Endometrial microvascular endothelial cells (primary cell): ENCODE data around the gene TSTD1. TPM values are rescaled to one million over a fixed set of nuclear protein-coding genes. Genes with fewer than 3 reads are reported as not detected.
"Not testable (repeated sequence)": the region's sequence is repeated elsewhere in the genome, so short reads cannot be mapped to it uniquely, and the experiment has no call there.

Experiments
- in situ Hi-C: cut with HindIII; loops from 2 replicates; pipeline ENCODE4 v1.10.0; 2017; ENCODE audit warnings: low sequenced_read_pairs, low pct_unique_long_range_greater_than_20kb; ENCODE audit errors: inconsistent ontology term
- total RNA-seq: library from RNA; depleted of rRNA; stranded (reverse); fragments of >200 nt; gene quantifications from one replicate; pipeline ENCODE4 v1.2.3, GENCODE V29; 2015; ENCODE audit errors: inconsistent ontology term

TSTD1 gene
- total RNA-seq, 1 donor from 2014 or later, result not detected

DNA sequence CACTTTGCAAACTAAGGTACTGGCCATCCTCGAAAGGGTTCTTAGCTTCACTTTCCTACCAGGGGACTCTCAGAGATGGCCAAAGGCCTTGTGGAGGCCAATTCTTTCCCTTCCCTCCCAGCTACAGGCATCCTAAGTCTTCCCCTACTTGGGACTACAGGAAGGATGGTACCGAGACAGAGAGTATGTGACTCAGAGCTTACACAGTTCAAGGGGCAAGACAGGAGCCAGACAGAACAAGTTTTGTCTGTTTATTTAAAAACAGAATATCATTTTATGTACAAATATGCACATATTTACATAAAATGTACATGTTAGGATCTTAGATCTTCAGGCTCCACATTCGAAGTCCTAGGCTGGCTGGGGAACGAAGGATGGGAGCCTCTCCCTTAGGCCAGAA lies 32.0 kb upstream of the TSTD1 start:
- in situ Hi-C loops, result no loop called here

DNA sequence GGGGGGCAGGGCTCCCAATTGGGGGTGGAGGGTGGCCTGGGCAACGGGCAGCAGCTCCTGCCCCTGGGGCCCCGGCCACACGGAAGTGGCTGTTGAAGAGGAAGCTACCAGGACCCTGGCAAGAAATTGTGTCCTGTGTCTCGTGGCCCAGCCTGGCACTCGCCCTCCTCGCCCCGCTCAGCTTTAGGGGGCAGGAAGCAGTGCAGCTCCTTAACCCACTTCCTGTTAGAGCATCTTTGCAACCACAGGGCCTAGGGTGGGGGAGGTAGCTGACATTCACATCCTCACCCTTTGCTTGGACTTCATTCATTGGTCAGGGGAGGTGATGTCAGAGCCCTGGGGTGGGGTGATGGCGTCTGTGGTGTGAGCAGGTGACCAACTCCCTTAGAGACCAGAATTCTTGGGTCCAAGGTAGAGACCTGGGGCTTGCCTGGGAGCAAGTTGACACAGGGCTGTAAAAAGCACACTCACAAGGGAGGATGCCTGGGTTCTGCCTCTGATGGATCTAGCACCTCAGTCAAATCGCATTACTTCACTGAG lies 31.0 kb upstream of the TSTD1 start, which contains the start of gene ARHGAP30:
Gene ARHGAP30 (minus strand): TSS at position 161 of the 540 bp plus-strand sequence. CDS start 267 bp downstream, outside the sequence.
- in situ Hi-C loops, result no loop called here

DNA sequence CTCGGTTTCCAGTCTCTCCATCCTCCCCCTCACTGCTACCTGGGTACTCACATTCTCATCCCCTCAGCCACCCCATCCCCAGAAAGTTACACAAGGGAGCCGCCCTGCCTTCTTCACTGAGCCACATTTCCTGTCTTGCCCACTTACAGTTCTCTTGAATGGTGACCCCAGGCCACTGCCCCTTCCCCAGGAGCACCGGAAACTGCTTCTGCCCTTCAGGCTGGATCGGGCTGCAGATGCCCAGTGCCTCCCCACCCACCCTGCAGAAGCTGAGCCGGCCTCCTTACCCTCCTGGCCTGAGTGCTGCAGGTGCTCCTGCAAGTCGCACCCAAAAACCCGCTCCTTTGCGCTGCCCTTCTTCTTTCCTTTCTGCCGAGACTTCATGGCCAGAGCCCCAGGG lies 30.5 kb upstream of the TSTD1 start:
- in situ Hi-C loops, result no loop called here

DNA sequence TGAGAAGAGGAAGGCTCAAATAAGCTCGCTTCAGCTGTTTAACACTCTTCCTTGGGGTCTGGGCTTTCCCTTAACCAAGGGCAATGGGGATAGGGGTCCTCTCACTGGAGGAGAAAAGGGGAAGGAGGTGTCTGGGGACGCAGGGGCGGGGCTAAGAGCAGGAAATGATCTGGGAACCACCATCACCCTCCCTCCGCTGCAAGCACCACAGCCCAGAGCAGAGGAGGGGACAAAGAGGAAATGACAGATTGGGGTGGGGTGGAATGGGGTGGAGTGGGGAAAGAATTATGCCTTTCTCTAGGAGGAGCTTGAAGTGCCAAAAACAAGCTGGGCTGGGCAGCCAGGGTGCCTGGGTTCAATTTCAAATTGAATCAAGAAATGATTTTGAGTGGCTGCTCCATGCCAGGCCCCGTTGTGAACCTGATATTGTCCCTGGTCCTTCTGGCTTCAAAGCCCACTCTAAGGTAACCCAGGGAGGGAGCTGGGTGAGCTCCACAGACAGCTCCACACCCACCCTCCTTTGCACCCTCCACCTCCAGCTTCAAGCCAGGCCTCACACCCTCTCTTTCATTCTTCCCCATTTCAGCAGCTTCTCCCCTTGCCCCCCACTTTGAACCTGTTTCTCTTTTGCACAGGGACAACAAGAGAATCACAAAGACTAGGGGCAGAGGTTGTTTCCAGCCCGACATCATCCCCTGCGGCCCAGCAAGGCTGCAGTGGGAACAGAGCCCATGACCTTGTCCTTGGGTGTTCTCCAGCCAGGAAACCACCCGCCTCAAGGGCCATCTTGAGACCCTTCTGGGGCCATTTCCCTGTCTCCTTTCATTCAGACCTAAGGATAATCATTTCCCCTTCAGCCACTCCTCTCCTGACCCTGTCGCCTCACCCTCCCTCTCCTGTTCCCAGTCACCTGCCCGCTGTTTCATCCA lies 29.8 kb upstream of the TSTD1 start:
- in situ Hi-C loops, result no loop called here

DNA sequence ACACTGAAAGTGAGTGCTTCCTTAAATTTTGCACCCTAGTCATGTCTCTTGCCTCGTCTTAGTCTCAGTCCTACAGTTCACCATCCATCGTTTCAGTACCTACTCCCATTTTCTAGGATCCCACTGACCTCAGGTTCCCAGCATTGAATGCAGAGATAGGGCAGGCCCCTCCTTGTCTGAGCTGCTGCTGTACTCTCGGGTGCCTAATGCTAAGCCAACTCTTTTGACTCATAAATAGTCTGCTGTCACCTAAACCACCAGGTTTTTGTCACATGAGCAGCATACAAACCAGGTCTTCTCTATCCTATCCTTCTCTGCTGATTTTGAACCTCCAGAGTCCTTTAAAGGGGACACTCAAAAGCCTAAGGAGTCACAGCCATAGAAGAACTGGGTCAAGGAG lies 27.9 kb upstream of the TSTD1 start:
- in situ Hi-C loops, result no loop called here

DNA sequence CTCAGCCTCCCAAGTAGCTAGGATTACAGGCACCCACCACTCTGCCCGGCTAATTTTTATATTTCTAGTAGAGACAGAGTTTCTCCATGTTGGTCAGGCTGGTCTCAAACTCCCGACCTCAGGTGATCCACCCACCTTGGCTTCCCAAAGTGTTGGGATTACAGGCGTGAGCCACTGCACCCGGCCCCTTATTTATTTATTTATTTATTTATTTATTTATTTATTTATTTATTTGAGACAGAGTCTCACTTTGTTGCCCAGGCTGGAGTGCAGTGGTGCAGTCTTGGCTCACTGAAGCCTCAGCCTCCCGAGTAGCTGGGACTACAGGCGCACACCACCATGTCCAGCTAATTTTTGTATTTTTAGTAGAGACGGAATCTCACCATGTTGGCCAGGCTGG lies 26.9 kb upstream of the TSTD1 start:
- in situ Hi-C loops, result not testable (repeated sequence)

DNA sequence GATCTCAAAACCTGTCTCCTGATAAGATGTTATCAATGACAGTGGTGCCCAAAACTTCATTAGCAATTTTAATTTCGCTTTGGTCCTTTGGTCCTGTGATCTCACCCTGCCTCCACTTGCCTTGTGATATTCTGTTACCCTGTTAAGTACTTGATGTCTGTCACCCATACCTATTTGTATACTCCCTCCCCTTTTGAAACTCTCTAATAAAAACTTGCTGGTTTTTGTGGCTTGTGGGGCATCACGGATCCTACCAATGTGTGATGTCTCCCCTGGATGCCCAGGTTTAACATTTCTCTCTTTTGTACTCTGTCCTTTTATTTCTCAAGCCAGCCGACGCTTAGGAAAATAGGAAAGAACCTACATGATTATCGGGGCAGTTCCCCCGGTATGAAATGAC lies 25.2 kb upstream of the TSTD1 start:
- in situ Hi-C loops, result not testable (repeated sequence)

DNA sequence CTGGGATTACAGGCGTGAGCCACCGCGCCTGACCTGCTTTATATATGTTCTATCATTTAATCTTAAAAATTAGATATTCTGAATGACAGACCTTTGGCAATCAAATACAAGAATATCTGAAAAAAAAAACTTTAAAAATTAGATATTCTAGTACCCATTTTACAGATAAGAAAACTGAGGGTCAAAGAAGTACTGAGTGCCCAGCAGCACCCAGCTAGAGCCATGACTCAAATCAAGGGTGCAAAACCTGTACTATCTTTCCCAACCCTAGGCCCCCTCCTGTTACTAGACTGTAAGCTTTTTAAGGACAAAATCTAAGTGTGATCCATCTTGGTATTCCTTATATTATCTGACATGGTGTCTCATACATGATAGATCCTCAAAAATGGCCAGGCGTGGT lies 22.7 kb upstream of the TSTD1 start:
- in situ Hi-C loops, result no loop called here

DNA sequence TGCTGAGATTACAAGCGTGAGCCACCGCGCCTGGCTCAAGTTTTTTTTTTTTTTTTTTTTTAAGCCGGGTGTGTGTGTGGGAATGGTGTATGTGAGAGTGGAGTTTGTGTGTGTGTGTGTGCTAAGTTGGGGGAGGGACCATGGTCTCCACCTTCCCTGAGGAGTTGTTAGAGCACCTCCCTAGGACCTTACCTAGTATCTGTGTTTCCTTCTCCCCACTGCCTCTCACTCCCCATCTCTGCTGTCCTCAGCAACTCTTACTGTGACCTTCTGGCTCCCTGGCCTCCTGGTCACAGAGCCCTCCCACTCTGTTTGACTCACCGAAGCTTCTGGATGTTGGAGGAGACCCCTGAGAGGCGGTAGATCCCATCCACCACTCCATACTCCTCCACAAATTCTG lies 20.5 kb upstream of the TSTD1 start:
- in situ Hi-C loops, result no loop called here

DNA sequence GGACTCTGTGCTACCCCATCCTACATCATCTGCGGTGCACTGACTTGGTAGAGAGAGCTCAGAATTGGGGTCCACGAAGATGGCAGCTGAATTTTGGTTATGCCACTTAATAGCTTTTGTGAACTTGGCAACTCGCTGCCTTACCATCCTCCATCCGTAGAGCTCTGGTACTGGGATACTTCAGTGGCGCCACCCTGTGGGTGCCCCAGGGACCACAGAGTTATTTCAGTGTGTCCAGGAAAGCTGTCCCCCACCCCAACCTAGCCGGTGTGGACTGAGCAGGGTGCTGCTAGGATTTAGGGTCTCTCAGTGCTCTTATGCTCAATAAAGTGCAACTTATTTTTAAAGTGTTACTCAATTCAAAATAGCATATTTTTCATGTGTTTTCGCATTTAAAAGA lies 16.0 kb upstream of the TSTD1 start:
- in situ Hi-C loops, result no loop called here

DNA sequence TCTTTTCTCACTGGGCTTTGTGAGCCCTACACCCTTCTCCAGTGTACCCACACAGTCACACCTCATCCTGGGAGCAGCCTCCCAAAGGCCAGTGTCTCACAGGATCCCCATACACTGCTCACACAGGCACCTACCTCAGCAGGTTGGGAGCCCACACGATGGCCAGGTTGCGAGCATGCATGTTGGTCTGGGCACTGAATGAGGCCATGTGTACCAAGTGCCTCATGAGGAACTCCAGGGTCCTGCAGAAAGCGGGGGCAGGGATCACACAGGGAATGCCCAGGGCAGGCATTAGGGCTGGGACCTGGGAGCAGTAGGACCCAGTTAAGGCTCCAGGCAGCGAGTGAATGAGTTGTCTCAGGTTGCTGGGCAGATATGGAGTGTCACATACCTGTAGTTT lies 15.5 kb upstream of the TSTD1 start:
- in situ Hi-C loops, result no loop called here

DNA sequence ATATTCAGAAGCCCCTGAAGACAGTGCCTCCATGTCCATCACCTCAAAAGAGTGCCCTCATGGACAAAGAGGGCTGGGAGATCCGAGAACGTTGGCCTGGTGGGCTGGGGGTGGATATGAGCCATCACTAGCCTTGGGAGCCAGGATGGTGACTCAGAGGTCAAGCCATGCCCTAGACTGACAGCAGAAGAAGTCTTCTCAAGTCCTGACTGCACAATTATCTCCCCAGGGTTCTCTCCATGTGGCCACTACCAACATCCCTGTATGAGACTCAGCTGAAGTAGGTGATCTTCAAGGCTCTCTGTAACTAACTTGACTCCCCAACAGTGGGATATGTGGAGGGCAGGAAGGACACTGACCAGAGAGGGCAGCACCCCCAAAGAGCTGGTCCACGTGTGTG lies 14.1 kb upstream of the TSTD1 start:
- in situ Hi-C loops, result no loop called here

DNA sequence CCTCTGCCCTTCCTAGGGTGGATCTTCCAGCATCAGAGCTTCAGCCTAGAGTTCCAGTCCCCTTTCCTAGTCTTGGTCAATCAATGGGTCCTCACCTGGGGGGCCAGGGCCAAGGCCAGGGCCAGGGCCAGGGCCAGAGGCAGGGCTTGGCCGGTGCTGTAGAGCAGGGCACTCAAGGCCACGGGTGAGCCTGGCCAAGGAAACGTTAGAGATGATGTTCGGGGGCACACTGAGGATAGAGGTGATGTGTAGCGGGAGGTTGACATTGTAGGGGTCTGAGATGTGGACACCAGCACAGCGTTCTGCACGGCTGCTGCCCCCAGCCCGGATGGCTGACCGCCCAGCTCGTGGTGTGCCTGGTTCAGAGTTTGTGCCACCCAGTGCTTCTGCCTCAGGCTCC lies 12.5 kb upstream of the TSTD1 start:
- in situ Hi-C loops, result no loop called here

DNA sequence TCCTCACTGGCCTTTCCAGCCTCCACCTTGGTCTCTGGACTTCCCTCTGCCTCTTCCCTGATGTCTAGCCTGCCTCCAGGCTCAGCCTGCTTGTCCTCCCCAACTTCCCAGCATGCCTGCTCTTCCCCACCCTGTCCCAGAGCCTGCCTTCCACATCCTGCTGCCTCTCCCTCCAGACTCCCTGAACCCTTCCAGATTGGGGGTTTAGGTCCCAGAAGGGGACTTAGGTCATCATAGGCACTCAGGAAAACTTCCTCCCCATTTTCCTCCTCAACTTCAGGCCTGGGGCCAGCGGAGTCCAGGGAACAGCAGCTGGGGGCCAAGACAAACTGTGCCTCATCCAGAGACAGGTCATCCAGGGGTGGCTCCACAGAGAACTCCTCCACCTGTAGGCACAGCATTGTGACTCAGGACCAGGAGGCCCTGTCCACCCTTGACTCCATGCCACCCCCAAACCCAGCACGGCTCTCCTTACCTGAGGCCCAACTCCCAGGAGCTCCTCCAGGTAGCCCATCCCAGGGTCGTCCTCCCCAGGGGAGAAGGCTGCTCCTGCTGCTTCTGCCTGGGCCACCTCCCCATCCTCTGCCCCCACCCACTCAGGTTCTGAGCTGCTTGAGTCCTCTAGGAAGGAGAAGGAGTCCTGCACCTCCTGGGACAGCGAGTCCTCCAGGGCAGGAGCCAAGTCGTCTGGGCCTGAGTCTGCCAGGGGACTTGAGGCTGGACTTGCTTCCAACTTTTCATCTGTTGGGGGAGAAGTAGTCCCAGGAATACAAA lies 10.4 kb upstream of the TSTD1 start:
- in situ Hi-C loops, result loop anchor here (10.0 kb wide), 1 partner anchor 46 kb away; the partner anchor contains the start of gene KLHDC9

DNA sequence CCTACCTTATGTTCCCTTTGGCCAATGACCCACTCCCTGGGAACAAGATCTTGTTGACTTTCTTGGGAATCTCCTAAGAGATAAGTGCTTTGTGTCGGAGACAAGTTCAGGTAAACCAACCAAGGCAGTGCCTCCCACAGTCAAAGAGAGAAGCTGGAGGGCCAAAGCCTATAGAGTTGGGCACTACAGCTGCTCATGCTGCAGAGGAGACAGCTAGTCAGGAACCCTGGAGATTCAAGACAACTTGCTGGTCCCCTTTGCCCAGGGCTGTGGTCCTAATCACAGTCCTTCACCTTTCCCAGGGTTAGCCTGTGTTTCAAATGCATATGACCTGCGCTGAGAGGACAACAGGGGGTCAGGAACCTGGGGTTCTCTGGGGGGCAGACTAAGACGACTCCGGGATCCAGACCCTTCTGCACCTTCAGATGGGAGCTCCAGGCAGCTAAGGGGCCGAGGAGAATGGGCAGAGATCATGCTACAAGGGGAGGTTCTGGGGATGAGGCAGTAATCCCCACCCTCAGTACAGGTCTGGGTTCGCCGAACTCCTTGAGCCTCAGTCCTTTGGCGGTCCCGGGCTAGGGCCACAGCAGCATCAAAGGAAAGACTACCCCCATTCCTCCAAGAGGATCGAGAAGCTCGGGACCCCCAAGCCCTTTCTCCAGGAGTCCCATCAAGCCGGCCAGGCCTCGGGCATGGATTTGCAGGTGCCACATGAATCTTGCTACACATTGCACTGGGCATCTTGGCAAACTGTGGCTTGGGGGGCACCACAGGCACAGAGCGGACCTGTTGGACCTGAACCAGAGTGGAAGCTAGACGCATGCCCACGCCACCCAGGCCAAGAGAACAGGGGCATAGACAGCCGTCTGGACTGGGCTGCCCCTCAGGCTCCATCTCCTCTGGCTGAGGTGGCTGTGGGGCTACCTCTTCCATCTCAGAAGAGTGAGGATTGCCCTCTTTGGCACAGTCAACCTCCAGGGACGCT lies 9.0 kb upstream of the TSTD1 start:
- in situ Hi-C loops, result loop anchor here (10.0 kb wide), 1 partner anchor 47 kb away; the partner anchor contains the start of gene KLHDC9

DNA sequence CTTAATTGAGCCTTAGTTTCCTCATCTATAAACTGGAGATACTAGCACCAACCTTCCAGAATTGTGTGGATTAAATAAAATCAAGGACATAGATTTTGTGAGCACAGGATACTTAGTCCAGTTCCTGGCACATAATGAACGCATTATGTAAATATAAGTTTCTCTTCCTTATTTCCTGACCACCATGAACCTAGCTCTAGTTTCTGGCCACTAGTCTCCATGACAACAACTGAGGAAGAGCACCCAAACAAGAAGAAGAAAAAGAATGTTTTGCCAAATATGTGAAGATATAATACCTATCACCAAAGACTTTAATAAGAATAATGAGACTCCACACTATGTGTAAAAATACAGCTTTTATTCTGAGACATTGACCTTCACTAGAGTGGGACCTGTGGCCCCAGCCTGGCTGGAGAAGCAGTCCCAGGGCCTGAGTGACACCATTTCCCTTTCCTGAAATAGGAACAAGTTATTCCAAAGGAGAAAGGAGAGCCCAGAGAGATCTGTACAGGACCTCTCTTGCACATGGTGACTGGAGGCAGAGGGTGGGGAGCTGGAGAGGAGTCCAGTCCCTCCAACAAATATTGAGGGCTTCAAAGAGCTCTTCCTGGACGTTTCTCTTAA lies 8.0 kb upstream of the TSTD1 start:
- in situ Hi-C loops, result loop anchor here (10.0 kb wide), 1 partner anchor 48 kb away; the partner anchor contains the start of gene KLHDC9

DNA sequence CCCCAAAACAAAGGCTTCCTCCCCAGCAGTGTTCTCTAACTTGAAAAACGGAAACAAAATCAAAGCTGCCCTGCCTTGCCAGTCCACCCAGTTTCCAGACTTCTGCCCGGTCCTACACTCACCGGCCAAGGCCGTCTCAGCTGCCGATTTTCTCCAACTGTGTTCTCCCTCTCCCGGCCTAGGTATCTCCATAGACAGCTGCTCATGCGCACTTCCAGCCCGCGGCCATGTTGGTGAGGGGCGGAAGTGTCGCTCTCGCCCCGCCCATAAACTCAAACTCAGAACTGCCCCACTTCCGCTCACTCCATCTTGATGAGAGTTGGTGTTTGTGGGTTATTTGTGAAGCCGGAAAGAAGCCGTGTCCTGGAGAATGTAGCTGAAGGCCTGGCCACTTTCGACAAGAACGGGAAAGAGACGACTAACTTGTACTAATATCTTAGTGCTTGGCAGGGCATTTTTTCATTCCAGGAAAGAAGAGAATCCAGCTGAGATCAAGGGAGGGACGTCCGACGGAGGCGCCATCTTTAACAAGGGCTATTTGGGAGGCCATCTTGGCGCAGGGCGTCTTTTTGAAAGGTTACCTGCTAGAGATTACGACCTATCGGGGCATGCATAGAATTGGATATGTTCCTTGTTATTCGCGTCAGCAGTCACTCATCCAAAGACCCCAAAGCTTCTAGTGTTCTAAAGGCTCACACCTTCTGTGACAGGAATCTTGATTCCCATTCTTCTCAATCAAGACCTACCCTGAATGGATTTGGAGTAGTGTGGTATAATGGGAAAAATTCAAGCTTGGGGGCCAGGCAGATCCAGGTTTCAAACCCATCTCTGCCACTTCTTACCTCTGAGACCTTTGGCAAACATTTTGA lies 7.2 kb upstream of the TSTD1 start, which contains the start of gene USF1:
Gene USF1 (minus strand): TSS at position 242 of the 869 bp plus-strand sequence. CDS start 2,702 bp downstream, outside the sequence.
- in situ Hi-C loops, result loop anchor here (10.0 kb wide), 1 partner anchor 49 kb away; the partner anchor contains the start of gene KLHDC9
